HG03064 (cell line): ENCODE results near the gene BMS1.
"Not testable (repeated sequence)": the region's sequence is repeated elsewhere in the genome, so short reads cannot be mapped to it uniquely, and the experiment has no call there.

ENCODE experiments used
- ATAC-seq: cut with Tn5 transposase; IDR thresholded peaks from one replicate; pipeline ENCODE4 v1.9.1; 2021; ENCODE audit warnings: low read depth; ENCODE audit not compliant: unreplicated experiment

BMS1 gene

GRCh38 chr10:42859256-42859655, 76.7 kb downstream of the BMS1 start:
- no peak for ATAC-seq

GRCh38 chr10:42860016-42860415, 77.4 kb downstream of the BMS1 start:
- ATAC-seq = not testable (repeated sequence)

- not testable (repeated sequence) for ATAC-seq
Observed at GRCh38 chr10:42862801-42863200, 80.2 kb downstream of the BMS1 start.

GRCh38 chr10:42864575-42864974, 82.0 kb downstream of the BMS1 start:
- ATAC-seq = no peak

- ATAC-seq = no peak
Observed at GRCh38 chr10:42865716-42866114, 83.1 kb downstream of the BMS1 start.

GRCh38 chr10:42866115-42866995, 83.8 kb downstream of the BMS1 start:
- ATAC-seq = no peak

- no peak for ATAC-seq
Observed at GRCh38 chr10:42867571-42867970, 85.0 kb downstream of the BMS1 start.

GRCh38 chr10:42868530-42868929, 85.9 kb downstream of the BMS1 start:
- ATAC-seq = no peak

GRCh38 chr10:42869977-42870350, 87.4 kb downstream of the BMS1 start:
- no peak for ATAC-seq

GRCh38 chr10:42871138-42871641, 88.6 kb downstream of the BMS1 start:
- not testable (repeated sequence) for ATAC-seq

- ATAC-seq = no peak
Observed at GRCh38 chr10:42871823-42872222, 89.2 kb downstream of the BMS1 start.

- ATAC-seq = no peak
Observed at GRCh38 chr10:42872865-42873435, 90.4 kb downstream of the BMS1 start.

GRCh38 chr10:42874713-42875387, 92.3 kb downstream of the BMS1 start:
- ATAC-seq = no peak

- no peak for ATAC-seq
Observed at GRCh38 chr10:42875388-42875755, 92.8 kb downstream of the BMS1 start.

GRCh38 chr10:42875798-42876341, 93.3 kb downstream of the BMS1 start:
- ATAC-seq = no peak

GRCh38 chr10:42876476-42876875, 93.9 kb downstream of the BMS1 start:
- no peak for ATAC-seq

GRCh38 chr10:42876945-42877344, 94.3 kb downstream of the BMS1 start:
- ATAC-seq = no peak

- no peak for ATAC-seq
Observed at GRCh38 chr10:42877496-42878030, 95.0 kb downstream of the BMS1 start.

- ATAC-seq = no peak
Observed at GRCh38 chr10:42878134-42878820, 95.7 kb downstream of the BMS1 start.

GRCh38 chr10:42878821-42879195, 96.2 kb downstream of the BMS1 start:
- ATAC-seq = no peak
